IPS DF 6.9 (cell line): Measurements from ENCODE around the gene SELENOV.
A peak's percentile ranks its signal among the peaks of the same experiment; 100 is the strongest.
"Not testable (repeated sequence)": the region's sequence is repeated elsewhere in the genome, so short reads cannot be mapped to it uniquely, and the experiment has no call there.

Experiments used
- DNase-seq: peaks from one replicate; pipeline ENCODE4 v3.0.0-alpha.2; 2013; ENCODE audit warnings: low read depth, low spot score
- H3K27ac ChIP-seq: one replicate; pipeline ENCODE4 v1.5.1; 2013; ENCODE audit warnings: low read length, control low read depth
- H3K27me3 ChIP-seq: 2 replicates; pipeline ENCODE4 v1.6.1; 2013; ENCODE audit warnings: mild to moderate bottlenecking, low read length; ENCODE audit not compliant: control insufficient read depth, insufficient read depth
- H3K36me3 ChIP-seq: 2 replicates; pipeline ENCODE4 v1.6.1; 2013; ENCODE audit warnings: low read length; ENCODE audit not compliant: control insufficient read depth, insufficient read depth
- H3K4me1 ChIP-seq: 2 replicates; pipeline ENCODE4 v1.6.1; 2013; ENCODE audit warnings: low read length; ENCODE audit not compliant: control insufficient read depth, insufficient read depth
- H3K4me3 ChIP-seq: 2 replicates; pipeline ENCODE4 v1.5.1; 2013; ENCODE audit warnings: mild to moderate bottlenecking, low read length
- H3K9me3 ChIP-seq: 2 replicates; pipeline ENCODE4 v1.6.1; 2013; ENCODE audit warnings: low read length, inconsistent platforms; ENCODE audit not compliant: control insufficient read depth, insufficient read depth
- WGBS: extraction: QIAGEN DNeasy Blood & Tissue Kit; methylation state at CpG from one replicate; pipeline ENCODE4 v1.1.7; 2013; ENCODE audit warnings: mixed read lengths, missing lambda C conversion rate; ENCODE audit not compliant: insufficient read length, insufficient coverage; 5-methylcytosine and 5-hydroxymethylcytosine counted together

SELENOV gene

DNA sequence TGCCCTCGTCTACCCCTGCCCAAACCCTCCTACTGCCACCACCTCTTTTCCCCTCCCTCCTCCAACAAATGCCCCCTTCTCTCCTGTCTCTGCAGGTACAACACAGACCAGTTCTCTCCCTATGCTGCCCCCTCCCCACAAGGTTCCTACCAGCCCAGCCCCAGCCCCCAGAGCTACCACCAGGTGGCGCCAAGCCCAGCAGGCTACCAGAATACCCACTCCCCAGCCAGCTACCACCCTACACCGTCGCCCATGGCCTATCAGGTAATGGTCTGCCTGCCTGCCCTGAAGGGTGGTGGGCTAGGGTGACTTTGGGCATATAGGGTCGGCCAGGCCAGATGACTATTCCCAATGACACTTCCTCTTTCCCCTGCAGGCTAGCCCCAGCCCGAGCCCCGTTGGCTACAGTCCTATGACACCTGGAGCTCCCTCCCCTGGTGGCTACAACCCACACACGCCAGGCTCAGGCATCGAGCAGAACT lies 40.8 kb upstream of the SELENOV start:
- no CpG with 5 or more reads among the region's 9 CpGs for WGBS
- H3K27ac ChIP-seq, result no peak overlapping the region
- H3K4me3 ChIP-seq, result no peak overlapping the region
- no peaks in the 10 kb centered on the region for H3K27me3 ChIP-seq
- H3K9me3 ChIP-seq, result no peaks in the 10 kb centered on the region
- H3K4me1 ChIP-seq, result no peaks in the 10 kb centered on the region
- DNase-seq, result peak; percentile 57
- H3K36me3 ChIP-seq, result peaks cover 53% of the 10 kb centered on the region

- H3K27ac ChIP-seq, result no peak overlapping the region
- no CpG with 5 or more reads among the region's 2 CpGs for WGBS
- DNase-seq, result no peak
- peaks cover 37% of the 10 kb centered on the region for H3K36me3 ChIP-seq
- H3K4me3 ChIP-seq, result no peak overlapping the region
- H3K4me1 ChIP-seq, result no peaks in the 10 kb centered on the region
- no peaks in the 10 kb centered on the region for H3K9me3 ChIP-seq
- H3K27me3 ChIP-seq, result no peaks in the 10 kb centered on the region
Measured at GRCh38 chr19:39475748-39476147, 39.2 kb upstream of the SELENOV start.

DNA sequence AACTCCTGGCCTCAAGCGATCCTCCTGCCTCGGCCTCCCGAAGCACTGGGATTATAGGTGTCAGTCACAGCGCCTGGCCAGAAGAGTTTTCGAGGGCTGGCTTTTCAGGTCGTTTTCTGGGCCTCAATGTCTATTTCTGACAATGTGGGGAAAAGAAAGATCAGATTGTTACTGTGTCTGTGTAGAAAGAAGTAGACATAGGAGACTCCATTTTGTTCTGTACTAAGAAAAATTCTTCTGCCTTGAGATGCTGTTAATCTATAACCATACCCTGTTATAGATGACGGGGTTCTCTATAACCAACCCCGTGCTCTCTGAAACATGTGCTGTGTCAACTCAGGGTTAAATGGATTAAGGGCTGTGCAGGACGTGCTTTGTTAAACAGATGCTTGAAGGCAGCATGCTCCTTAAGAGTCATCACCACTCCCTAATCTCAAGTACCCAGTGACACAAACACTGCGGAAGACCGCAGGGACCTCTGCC lies 35.6 kb upstream of the SELENOV start:
- H3K36me3 ChIP-seq, result peaks cover 15% of the 10 kb centered on the region
- no CpG with 5 or more reads among the region's 11 CpGs for WGBS
- H3K27ac ChIP-seq, result not testable (repeated sequence)

GRCh38 chr19:39479916-39480315 lies 35.0 kb upstream of the SELENOV start:
- no peaks in the 10 kb centered on the region for H3K9me3 ChIP-seq
- 0 out of 2 replicates have a peak, but pooled peaks cover 2% of the 10 kb centered on the region for H3K4me1 ChIP-seq
- no peak overlapping the region for H3K27ac ChIP-seq
- WGBS, result no CpG with 5 or more reads among the region's 10 CpGs
- DNase-seq, result no peak
- no peak overlapping the region for H3K4me3 ChIP-seq
- H3K27me3 ChIP-seq, result no peaks in the 10 kb centered on the region
- peaks cover 10% of the 10 kb centered on the region for H3K36me3 ChIP-seq

More for the DNA sequence above, 35.6 kb upstream of the SELENOV start:
- DNase-seq, H3K27me3 ChIP-seq, H3K9me3 ChIP-seq, H3K4me3 ChIP-seq, H3K4me1 ChIP-seq: not testable (repeated sequence)

DNA sequence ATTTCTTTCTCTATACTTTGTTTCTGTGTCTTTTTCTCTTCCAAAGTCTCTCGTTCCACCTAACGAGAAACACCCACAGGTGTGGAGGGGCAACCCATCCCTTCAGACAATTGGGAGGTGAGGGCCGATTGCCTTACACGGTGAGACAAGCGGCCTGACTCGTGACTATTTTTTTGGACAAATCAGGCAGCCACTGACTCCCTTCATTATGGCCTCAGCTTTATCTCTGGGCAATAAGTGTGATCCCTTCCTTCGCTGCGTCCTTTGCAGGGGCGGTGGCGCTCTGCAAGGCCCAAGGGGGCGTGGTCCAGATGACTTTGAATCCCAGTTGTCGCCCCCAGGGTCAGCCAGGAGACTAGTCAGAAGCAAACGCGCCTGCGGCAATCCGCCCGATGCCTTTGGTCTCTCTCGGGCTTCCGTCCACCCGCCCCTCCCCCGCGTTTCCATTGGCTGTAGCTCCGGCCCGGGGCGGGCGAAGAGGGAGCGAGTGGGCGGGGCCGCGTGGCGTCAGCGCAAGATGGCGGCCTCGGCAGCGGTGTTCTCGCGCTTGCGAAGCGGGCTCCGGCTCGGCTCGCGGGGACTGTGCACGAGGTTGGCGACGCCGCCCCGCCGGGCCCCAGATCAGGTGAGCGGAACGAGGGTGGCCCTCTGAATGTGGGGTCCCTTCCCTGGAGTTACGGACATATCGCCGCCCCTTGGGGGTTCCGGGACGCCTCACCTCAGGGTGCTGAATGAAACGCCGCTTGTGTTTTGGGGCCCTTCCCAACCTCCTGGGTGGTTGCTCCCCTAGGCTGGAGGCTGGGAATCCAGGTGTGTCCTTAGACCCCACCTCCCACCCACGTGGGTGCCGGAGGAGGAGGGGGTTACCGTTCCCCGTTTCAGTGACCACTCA lies 34.4 kb upstream of the SELENOV start, which contains the start of gene TIMM50:
Gene TIMM50 (plus strand): TSS at position 502 of the 892 bp plus-strand sequence. CDS start 16 bp downstream, at position 518.
- no CpG with 5 or more reads among the region's 62 CpGs for WGBS

DNA sequence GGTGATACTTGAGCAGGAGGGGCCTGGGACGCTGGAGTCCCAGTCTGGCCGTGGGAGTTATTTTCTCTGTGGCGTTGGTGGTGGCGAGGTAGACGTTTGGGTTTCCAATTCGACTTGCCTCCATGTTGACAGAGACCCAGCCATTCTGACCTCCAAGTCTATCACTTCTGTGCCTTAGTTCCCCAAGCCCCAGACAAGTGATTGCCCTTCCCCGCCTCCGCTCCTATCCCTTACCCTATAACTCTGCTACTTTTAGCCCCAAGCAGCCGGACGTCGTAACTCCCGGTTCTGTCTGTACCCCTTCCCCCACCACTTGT lies 33.8 kb upstream of the SELENOV start:
- 0 out of 2 replicates have a peak, but pooled peaks cover 2% of the 10 kb centered on the region for H3K4me1 ChIP-seq
- WGBS, result no CpG with 5 or more reads among the region's 12 CpGs
- peak overlapping the region; percentile 80 for H3K4me3 ChIP-seq
- no peaks in the 10 kb centered on the region for H3K27me3 ChIP-seq
- H3K36me3 ChIP-seq, result peaks cover 12% of the 10 kb centered on the region
- no peak for DNase-seq
- H3K9me3 ChIP-seq, result no peaks in the 10 kb centered on the region
- no peak overlapping the region for H3K27ac ChIP-seq

More for the DNA sequence above, 34.4 kb upstream of the SELENOV start, which contains the start of gene TIMM50:
- peaks cover 12% of the 10 kb centered on the region for H3K36me3 ChIP-seq
- H3K27me3 ChIP-seq, result no peaks in the 10 kb centered on the region
- 0 out of 2 replicates have a peak, but pooled peaks cover 2% of the 10 kb centered on the region for H3K4me1 ChIP-seq
- no peaks in the 10 kb centered on the region for H3K9me3 ChIP-seq
- peak within 1 kb of the TSS; percentile 80 for H3K4me3 ChIP-seq
- peak; percentile 95 for DNase-seq
- no peak within 1 kb of the TSS for H3K27ac ChIP-seq

GRCh38 chr19:39481676-39482075 lies 33.3 kb upstream of the SELENOV start:
- Histone ChIP-seq H3K36me3 (peaks cover 14% of the 10 kb centered on the region), H3K27ac (no peak overlapping the region), H3K4me1 (0 out of 2 replicates have a peak, but pooled peaks cover 2% of the 10 kb centered on the region), H3K9me3 (no peaks in the 10 kb centered on the region), H3K4me3 (peak overlapping the region; percentile 80; the same call in 1 of the 2 replicates), H3K27me3 (no peaks in the 10 kb centered on the region)
- DNase-seq, result no peak
- WGBS, result no CpG with 5 or more reads among the region's 11 CpGs

- H3K9me3 ChIP-seq, result no peaks in the 10 kb centered on the region
- H3K27ac ChIP-seq, result no peak overlapping the region
- no peaks in the 10 kb centered on the region for H3K27me3 ChIP-seq
- no peak for DNase-seq
- H3K4me1 ChIP-seq, result 0 out of 2 replicates have a peak, but pooled peaks cover 2% of the 10 kb centered on the region
- no peak overlapping the region for H3K4me3 ChIP-seq
- peaks cover 24% of the 10 kb centered on the region for H3K36me3 ChIP-seq
- no CpG with 5 or more reads among the region's 6 CpGs for WGBS
Measured at GRCh38 chr19:39483141-39483540, 31.8 kb upstream of the SELENOV start.

GRCh38 chr19:39489756-39490155 lies 25.2 kb upstream of the SELENOV start:
- H3K36me3 ChIP-seq, result peaks cover 37% of the 10 kb centered on the region
- no peaks in the 10 kb centered on the region for H3K4me1 ChIP-seq

DNA sequence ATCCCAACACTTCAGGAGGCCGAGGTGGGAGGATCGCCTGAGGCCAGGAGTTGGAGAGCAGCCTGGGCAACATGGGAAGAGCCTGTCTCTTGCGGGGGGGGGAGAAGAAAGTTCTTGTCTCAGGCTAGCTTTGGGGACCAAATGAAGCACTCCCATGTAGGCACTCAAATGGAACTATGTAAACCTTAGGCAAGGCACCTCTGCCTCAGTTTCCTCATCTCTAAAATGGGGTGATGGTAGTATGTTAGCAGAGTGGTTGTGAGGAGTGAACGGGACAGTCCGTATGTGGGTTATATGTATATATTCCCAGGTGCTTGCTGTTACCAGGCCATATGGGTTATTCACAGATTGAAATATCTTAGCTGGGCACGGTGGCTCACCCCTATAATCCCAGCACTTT lies 22.7 kb upstream of the SELENOV start:
- Histone ChIP-seq H3K36me3 (peaks cover 21% of the 10 kb centered on the region), H3K27me3 (no peaks in the 10 kb centered on the region), H3K4me3 (no peak overlapping the region), H3K27ac (no peak overlapping the region), H3K9me3 (no peaks in the 10 kb centered on the region; the same call in 1 of the 2 replicates), H3K4me1 (no peaks in the 10 kb centered on the region)
- no CpG with 5 or more reads among the region's 6 CpGs for WGBS
- DNase-seq, result no peak

More at GRCh38 chr19:39489756-39490155, 25.2 kb upstream of the SELENOV start:
- Histone ChIP-seq H3K27me3 (no peaks in the 10 kb centered on the region), H3K9me3 (no peaks in the 10 kb centered on the region), H3K27ac (no peak overlapping the region), H3K4me3 (no peak overlapping the region)
- no peak for DNase-seq
- no CpG with 5 or more reads among the region's 10 CpGs for WGBS
